Measurements from ENCODE around the gene CETN2. TPM values are rescaled to one million over a fixed set of nuclear protein-coding genes. Genes with fewer than 3 reads are reported as not detected.

CETN2 gene
- total RNA-seq = 10 to 100 TPM; 17.3 to 28.8 (median 19.7) TPM

GRCh38 chrX:152830312-152831305 is at the start of gene CETN2, which contains the start of gene NSDHL:
CETN2 (minus strand) TSS chrX:152830757; CDS start chrX:152830710, 47 bp downstream.
NSDHL (plus strand) TSS chrX:152831063; CDS start chrX:152846325, 15,262 bp downstream.
- peak; percentile 99 for ATAC-seq (ENCODE audit: low FRiP score)
- peak; percentile 73 for DNase-seq (ENCODE audit: low spot score)
- TF ChIP-seq, protein P1, sequence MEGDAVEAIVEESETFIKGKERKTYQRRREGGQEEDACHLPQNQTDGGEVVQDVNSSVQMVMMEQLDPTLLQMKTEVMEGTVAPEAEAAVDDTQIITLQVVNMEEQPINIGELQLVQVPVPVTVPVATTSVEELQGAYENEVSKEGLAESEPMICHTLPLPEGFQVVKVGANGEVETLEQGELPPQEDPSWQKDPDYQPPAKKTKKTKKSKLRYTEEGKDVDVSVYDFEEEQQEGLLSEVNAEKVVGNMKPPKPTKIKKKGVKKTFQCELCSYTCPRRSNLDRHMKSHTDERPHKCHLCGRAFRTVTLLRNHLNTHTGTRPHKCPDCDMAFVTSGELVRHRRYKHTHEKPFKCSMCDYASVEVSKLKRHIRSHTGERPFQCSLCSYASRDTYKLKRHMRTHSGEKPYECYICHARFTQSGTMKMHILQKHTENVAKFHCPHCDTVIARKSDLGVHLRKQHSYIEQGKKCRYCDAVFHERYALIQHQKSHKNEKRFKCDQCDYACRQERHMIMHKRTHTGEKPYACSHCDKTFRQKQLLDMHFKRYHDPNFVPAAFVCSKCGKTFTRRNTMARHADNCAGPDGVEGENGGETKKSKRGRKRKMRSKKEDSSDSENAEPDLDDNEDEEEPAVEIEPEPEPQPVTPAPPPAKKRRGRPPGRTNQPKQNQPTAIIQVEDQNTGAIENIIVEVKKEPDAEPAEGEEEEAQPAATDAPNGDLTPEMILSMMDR (IDR thresholded peaks at IDR 0.05) = no peak

GRCh38 chrX:152878976-152879755 is 48.6 kb upstream of the CETN2 start:
- DNase-seq (ENCODE audit: low spot score) (no peak), ATAC-seq (ENCODE audit: low FRiP score) (no peak)
- TF ChIP-seq, protein P1 (IDR thresholded peaks at IDR 0.05) = no peak

GRCh38 chrX:152876931-152877840 is 46.6 kb upstream of the CETN2 start:
- ATAC-seq (ENCODE audit: low FRiP score) = no peak
- DNase-seq (ENCODE audit: low spot score) = no peak
- TF ChIP-seq, protein P1 (IDR thresholded peaks at IDR 0.05) = no peak

GRCh38 chrX:152873361-152873760 is 42.8 kb upstream of the CETN2 start:
- TF ChIP-seq, protein P1 (IDR thresholded peaks at IDR 0.05) = no peak
- no peak for DNase-seq (ENCODE audit: low spot score)
- ATAC-seq (ENCODE audit: low FRiP score) = no peak

- no peak for ATAC-seq (ENCODE audit: low FRiP score)
- TF ChIP-seq, protein P1 (IDR thresholded peaks at IDR 0.05) = no peak
- DNase-seq (ENCODE audit: low spot score) = no peak
Observed at GRCh38 chrX:152872522-152872921, 42.0 kb upstream of the CETN2 start.

GRCh38 chrX:152871260-152871659 is 40.7 kb upstream of the CETN2 start:
- TF ChIP-seq, protein P1 (IDR thresholded peaks at IDR 0.05) = no peak
- DNase-seq (ENCODE audit: low spot score) (no peak), ATAC-seq (ENCODE audit: low FRiP score) (no peak)

All from omental fat pad (tissue), 4 donors.